HUES48 (cell line): ENCODE results near the gene ZBTB5.
"Not testable (repeated sequence)": the region's sequence is repeated elsewhere in the genome, so short reads cannot be mapped to it uniquely, and the experiment has no call there.

Experiments used
- H3K27ac ChIP-seq: one replicate; pipeline ENCODE4 v1.7.0; 2013; ENCODE audit warnings: low read depth, low read length, inconsistent platforms
- H3K27me3 ChIP-seq: 2 replicates; pipeline ENCODE4 v1.6.1; 2013; ENCODE audit warnings: mild to moderate bottlenecking, low read length; ENCODE audit not compliant: control insufficient read depth, insufficient read depth
- H3K36me3 ChIP-seq: 2 replicates; pipeline ENCODE4 v1.6.1; 2013; ENCODE audit warnings: low read length; ENCODE audit not compliant: control insufficient read depth, insufficient read depth
- H3K4me1 ChIP-seq: 2 replicates; pipeline ENCODE4 v1.6.1; 2013; ENCODE audit warnings: mild to moderate bottlenecking, low read length; ENCODE audit not compliant: control insufficient read depth, insufficient read depth
- H3K4me3 ChIP-seq: 2 replicates; pipeline ENCODE4 v1.5.1; 2013; ENCODE audit warnings: mild to moderate bottlenecking, low read depth, low read length
- H3K9ac ChIP-seq: 2 replicates; pipeline ENCODE4 v1.6.1; 2013; ENCODE audit warnings: mild to moderate bottlenecking, low read depth, low read length, moderate library complexity
- H3K9me3 ChIP-seq: 2 replicates; pipeline ENCODE4 v1.6.1; 2013; ENCODE audit warnings: low read length; ENCODE audit not compliant: control insufficient read depth, insufficient read depth

ZBTB5 gene, protein sequence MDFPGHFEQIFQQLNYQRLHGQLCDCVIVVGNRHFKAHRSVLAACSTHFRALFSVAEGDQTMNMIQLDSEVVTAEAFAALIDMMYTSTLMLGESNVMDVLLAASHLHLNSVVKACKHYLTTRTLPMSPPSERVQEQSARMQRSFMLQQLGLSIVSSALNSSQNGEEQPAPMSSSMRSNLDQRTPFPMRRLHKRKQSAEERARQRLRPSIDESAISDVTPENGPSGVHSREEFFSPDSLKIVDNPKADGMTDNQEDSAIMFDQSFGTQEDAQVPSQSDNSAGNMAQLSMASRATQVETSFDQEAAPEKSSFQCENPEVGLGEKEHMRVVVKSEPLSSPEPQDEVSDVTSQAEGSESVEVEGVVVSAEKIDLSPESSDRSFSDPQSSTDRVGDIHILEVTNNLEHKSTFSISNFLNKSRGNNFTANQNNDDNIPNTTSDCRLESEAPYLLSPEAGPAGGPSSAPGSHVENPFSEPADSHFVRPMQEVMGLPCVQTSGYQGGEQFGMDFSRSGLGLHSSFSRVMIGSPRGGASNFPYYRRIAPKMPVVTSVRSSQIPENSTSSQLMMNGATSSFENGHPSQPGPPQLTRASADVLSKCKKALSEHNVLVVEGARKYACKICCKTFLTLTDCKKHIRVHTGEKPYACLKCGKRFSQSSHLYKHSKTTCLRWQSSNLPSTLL

DNA sequence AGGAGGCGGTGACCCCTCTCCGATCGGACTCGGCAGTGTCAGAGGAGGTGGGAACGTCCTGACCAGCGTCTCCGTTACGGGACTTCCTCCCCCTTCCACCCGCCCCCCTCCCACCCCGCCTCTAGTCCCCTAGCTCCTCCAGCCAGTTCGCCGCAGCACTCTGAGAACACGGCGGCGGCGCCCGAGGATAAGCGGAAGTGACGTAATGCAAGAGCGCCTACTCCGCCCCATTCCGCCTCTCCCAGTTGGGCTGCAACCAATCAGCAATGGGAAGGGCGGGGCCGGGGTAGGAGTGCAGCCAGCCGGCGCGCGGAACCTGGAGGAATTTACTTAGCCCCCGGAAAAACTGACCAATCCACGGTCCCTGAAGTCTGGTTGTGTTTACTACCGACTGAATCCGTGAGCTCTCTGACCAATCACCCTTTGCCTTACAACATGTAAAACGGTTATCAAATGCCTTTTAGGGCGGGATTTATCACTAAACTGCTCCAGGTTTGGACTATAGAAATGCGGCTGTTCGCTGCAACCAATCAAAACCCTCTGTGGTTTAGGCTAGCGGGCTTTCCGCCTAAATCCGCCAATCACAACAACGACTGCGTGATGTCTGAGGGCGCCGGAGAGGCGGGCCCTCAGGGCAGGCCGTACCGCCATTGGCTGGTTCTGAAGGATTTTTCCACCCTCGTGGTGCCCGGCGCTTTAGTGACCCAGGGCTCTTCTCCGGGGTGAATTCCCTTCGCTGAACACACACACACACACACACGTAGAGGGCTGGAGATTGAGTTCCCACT lies at the start of gene ZBTB5:
ZBTB5 (minus strand) TSS at position 202 of the 788 bp plus-strand sequence. CDS start 22,899 bp downstream, outside the sequence.
- Histone ChIP-seq H3K9ac (peak within 1 kb of the TSS; percentile 96), H3K36me3 (no peaks in the 10 kb centered on the region), H3K4me1 (peaks cover 17% of the 10 kb centered on the region; the same call in 1 of the 2 replicates), H3K27me3 (no peaks in the 10 kb centered on the region), H3K27ac (peak within 1 kb of the TSS; percentile 100), H3K4me3 (peak within 1 kb of the TSS; percentile 75), H3K9me3 (no peaks in the 10 kb centered on the region)

DNA sequence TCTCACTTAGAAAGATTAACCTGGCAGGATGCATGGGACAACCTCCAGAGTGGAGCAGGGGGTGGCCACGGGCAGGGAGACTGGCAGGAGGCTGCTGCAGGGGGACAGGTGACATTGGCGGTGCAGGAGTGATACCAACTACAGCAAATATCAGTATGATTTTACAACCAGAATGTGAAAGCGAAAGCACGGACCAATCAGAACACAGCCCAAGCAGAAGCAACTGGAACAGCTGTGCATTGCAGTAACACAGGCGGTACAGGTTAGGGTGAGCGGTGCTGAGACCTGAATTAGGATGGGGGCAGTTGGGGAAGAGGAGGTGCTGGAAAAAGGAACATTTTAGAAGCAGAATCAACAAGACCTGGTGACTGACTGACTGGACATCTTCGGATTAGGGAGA lies 49.7 kb upstream of the ZBTB5 start:
- H3K9ac ChIP-seq: no peak overlapping the region
- no peak overlapping the region for H3K27ac ChIP-seq
- H3K9me3 ChIP-seq: no peaks in the 10 kb centered on the region
- no peak overlapping the region for H3K4me3 ChIP-seq
- H3K36me3 ChIP-seq: peaks cover 26% of the 10 kb centered on the region
- no peaks in the 10 kb centered on the region for H3K27me3 ChIP-seq
- no peaks in the 10 kb centered on the region for H3K4me1 ChIP-seq

DNA sequence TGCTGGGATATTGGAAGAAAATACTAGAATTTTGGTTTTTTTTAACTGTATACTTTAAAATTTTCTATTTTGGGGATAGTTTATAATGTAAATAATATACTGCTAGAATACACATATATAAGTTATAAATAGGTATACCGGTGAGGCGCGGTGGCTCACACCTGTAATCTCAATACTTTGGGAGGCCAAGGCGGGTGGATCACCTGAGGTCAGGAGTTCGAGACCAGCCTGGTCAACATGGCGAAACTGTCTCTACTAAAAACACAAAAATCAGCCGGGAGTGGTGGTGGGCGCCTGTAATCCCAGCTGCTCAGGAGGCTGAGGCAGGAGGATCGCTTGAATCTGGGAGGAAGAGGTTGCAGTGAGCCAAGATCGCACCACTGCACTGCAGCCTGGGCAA lies 49.2 kb upstream of the ZBTB5 start:
- H3K36me3 ChIP-seq: peaks cover 25% of the 10 kb centered on the region
- not testable (repeated sequence) for H3K27me3 ChIP-seq, H3K9ac ChIP-seq, H3K4me3 ChIP-seq, H3K27ac ChIP-seq, H3K4me1 ChIP-seq, H3K9me3 ChIP-seq

DNA sequence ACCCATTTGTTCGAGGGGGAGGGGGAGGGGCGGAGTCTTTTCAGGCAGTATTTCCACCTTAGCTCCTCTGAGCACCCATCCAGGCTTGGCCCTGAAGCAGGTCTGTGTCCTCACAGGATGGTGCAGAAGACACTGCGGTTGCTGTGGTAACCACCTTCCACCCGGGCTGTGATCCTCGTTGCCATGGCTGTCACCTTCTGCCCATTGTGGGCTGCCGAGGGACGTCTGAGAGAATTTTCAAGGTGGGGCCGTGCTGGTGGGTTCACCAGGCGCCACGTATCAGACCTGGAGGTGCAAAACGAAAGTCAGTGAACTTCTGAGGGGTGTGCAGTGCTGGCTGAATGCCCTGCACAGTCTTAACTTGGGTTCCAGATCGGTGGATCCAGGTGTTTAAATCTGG lies 47.2 kb upstream of the ZBTB5 start:
- Histone ChIP-seq H3K4me1 (no peaks in the 10 kb centered on the region), H3K36me3 (peaks cover 20% of the 10 kb centered on the region), H3K9ac (no peak overlapping the region), H3K4me3 (no peak overlapping the region), H3K9me3 (no peaks in the 10 kb centered on the region), H3K27me3 (no peaks in the 10 kb centered on the region), H3K27ac (no peak overlapping the region)

DNA sequence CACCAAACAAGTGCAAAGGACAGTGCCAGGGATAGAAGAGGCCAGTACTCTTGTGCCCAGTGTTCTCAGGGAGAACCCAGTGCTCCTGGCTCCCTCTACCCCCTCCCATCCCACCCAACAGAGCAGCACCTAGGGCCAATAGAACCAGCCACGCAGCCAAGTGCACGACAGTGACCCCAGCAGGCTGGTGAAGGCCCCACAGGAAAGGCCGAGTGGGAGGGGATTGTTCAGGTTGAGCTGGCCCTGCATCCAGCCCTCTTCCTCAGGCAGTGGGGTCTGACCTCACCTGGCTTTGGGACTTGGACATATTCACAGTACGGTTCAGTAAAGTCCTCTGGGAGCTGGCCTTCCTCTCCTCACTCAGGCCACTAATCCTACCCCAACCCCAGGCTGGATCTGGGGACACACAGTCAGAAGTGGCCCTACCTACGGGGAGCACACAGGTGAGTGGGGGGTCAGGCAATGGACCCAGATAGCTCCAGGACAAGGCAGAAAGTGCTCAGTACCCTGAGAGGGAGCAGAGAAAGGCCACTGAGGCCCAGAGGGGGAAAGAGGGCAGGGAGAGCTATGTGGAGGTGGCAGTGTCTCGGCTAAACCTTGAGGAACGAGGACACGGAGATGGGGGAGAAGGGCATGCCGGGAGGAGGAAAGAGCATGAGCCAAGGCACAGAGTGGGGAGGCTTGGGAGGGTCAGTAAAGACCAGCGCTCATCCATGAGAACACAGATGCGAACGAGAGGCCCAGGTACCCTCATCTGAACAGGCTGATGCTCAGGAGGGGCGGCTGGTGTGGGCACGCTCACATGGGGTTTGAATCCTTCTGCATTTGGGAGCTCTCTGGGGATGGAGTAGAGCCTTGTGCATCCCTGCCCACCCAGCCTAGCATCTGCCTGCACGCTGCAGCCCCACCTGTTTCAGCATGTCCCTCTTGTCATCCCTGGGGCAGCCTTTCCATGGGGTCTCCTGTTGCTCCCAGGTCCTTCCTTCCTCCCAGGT lies 46.1 kb upstream of the ZBTB5 start:
- Histone ChIP-seq H3K27ac (no peak overlapping the region), H3K4me3 (no peak overlapping the region), H3K4me1 (no peaks in the 10 kb centered on the region), H3K27me3 (no peaks in the 10 kb centered on the region), H3K9ac (no peak overlapping the region), H3K36me3 (peaks cover 31% of the 10 kb centered on the region), H3K9me3 (no peaks in the 10 kb centered on the region)

DNA sequence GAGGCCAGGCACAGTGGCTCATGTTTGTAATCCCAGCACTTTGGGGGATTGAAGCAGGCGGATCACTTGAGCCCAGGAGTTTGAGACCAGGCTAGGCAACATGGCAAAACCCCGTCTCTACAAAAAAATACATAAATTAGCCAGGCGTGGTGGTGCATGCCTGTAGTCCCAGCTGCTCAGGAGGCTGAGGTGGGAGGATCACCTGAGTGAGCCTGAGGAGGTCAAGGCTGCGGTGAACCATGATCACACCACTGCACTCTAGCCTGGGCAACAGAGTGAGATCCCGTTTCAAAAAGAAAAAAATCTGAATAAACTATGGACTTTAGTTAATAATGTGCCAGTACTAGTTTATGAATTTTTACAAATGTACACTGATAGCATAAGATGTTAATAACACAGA lies 44.8 kb upstream of the ZBTB5 start:
- not testable (repeated sequence) for H3K4me1 ChIP-seq, H3K27ac ChIP-seq, H3K9me3 ChIP-seq, H3K9ac ChIP-seq, H3K4me3 ChIP-seq, H3K27me3 ChIP-seq
- peaks cover 30% of the 10 kb centered on the region for H3K36me3 ChIP-seq

DNA sequence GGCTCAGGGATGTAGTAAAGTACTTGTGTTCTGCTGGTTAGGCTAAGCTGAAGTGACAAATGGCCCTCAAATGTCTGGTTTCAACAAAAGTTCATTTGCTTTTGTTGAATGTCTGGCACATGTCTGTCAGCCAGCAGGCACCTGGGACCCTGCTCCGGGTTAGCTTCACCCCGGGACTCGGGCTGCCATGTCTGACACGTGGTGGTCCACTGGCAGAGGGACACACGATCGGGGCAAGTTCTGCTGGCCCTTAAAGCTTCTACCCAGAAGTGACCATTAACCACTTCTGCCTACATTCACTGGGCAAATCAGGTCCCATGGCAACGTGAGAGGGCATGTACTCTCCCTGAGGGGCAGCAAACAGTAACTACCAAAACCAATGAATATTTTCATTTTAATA lies 44.3 kb upstream of the ZBTB5 start:
- Histone ChIP-seq H3K9ac (no peak overlapping the region), H3K4me1 (no peaks in the 10 kb centered on the region), H3K4me3 (no peak overlapping the region), H3K36me3 (peaks cover 35% of the 10 kb centered on the region), H3K27ac (no peak overlapping the region), H3K27me3 (no peaks in the 10 kb centered on the region), H3K9me3 (no peaks in the 10 kb centered on the region)

DNA sequence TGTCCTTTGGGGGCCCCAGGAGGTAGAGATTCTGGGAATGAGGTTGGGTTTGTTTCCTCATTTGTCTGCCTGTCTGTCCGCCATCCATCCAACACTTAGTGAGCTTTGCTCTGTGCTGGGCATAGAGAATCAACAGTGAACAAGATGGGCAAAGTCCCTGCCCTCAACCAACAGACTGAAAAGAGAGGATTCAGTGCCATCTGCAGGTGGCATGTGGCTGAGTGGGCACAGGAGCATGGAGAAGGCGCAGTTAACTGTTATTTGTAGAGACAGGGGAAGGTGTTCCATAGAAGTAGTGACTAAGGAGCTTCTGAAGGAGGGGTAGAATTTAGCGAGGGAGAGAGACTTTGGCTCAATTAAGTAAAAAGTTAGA lies 43.6 kb upstream of the ZBTB5 start:
- Histone ChIP-seq H3K9ac (no peak overlapping the region), H3K4me3 (no peak overlapping the region)

DNA sequence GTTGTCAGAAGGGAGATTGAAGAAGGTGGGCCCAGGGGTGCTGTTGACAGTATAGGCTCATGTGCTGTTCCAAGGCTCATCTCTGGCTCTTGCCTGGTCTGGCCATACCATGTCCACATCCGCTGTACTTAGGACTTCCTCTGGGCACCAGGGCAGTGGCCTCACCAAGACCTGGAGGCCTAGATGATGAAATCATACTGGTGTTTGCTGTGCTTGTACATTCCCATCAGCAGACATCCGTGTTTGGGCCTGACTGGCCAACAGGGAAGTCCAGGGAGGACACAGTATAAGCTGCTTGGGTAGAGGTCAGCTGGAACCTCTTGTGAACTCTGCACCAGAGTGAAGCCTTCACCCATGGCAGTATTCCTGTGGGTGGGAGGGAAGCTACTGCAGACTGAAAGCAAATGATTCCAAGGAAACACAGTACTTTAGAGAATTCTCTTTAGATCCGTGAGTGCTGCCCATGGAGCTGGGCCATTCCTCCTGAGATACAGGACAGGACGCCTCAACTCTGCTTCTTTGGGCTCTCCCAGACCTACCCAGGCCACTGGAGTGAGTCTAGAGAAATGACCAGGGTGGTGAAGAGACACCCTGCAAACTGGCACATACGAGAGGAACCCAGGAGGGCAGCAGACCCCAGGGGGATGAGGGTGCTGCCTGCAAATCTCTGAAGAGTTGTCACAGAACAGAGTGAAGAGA lies 43.0 kb upstream of the ZBTB5 start:
- H3K27ac ChIP-seq: no peak overlapping the region
- H3K4me3 ChIP-seq: no peak overlapping the region
- H3K4me1 ChIP-seq: no peaks in the 10 kb centered on the region
- H3K36me3 ChIP-seq: peaks cover 45% of the 10 kb centered on the region
- no peaks in the 10 kb centered on the region for H3K27me3 ChIP-seq
- H3K9me3 ChIP-seq: no peaks in the 10 kb centered on the region
- H3K9ac ChIP-seq: no peak overlapping the region

More for the DNA sequence above, 43.6 kb upstream of the ZBTB5 start:
- Histone ChIP-seq H3K4me1 (no peaks in the 10 kb centered on the region), H3K27me3 (no peaks in the 10 kb centered on the region), H3K36me3 (peaks cover 40% of the 10 kb centered on the region), H3K27ac (no peak overlapping the region), H3K9me3 (no peaks in the 10 kb centered on the region)
